GM08714 (cell line): ENCODE results near the gene GSE1.
A peak's percentile ranks its signal among the peaks of the same experiment; 100 is the strongest.

Experiments used
- H3K4me3 ChIP-seq: fragments of 200-500 bp; sonication (Bioruptor generic); 2 replicates; pipeline ENCODE4 v1.5.1; 2014; ENCODE audit warnings: mild to moderate bottlenecking, low read length, inconsistent platforms
- ZNF274 ChIP-seq: IDR thresholded peaks from 2 replicates; pipeline ENCODE4 v1.6.1; 2012; ENCODE audit warnings: mild to moderate bottlenecking, low read depth, low read length

Gene GSE1

GRCh38 chr16:85612801-85613603 is at the start of gene GSE1:
TSS of gene GSE1 (plus strand) at chr16:85613322. CDS start at chr16:85613392, 70 bp downstream.
- H3K4me3 ChIP-seq: peak within 1 kb of the TSS; percentile 69
- TF ChIP-seq ZNF274: no peak

- no peak for TF ChIP-seq ZNF274
- no peak overlapping the region for H3K4me3 ChIP-seq
Observed at GRCh38 chr16:85563515-85564276, 49.4 kb upstream of the GSE1 start.

- no peak overlapping the region for H3K4me3 ChIP-seq
- TF ChIP-seq ZNF274: no peak
Observed at GRCh38 chr16:85564277-85565051, 48.7 kb upstream of the GSE1 start.

- no peak overlapping the region for H3K4me3 ChIP-seq
Observed at GRCh38 chr16:85565340-85565739, 47.8 kb upstream of the GSE1 start.

GRCh38 chr16:85565801-85566526 is 47.2 kb upstream of the GSE1 start:
- H3K4me3 ChIP-seq: no peak overlapping the region

More at GRCh38 chr16:85565340-85565739, 47.8 kb upstream of the GSE1 start:
- TF ChIP-seq ZNF274: no peak

GRCh38 chr16:85566561-85567100 is 46.5 kb upstream of the GSE1 start:
- TF ChIP-seq ZNF274: no peak
- H3K4me3 ChIP-seq: no peak overlapping the region

More at GRCh38 chr16:85565801-85566526, 47.2 kb upstream of the GSE1 start:
- TF ChIP-seq ZNF274: no peak

GRCh38 chr16:85567101-85567866 is 45.8 kb upstream of the GSE1 start:
- TF ChIP-seq ZNF274: no peak
- no peak overlapping the region for H3K4me3 ChIP-seq

GRCh38 chr16:85567935-85568334 is 45.2 kb upstream of the GSE1 start:
- no peak overlapping the region for H3K4me3 ChIP-seq
- TF ChIP-seq ZNF274: no peak

- H3K4me3 ChIP-seq: no peak overlapping the region
- TF ChIP-seq ZNF274: no peak
Observed at GRCh38 chr16:85568519-85568918, 44.6 kb upstream of the GSE1 start.

GRCh38 chr16:85569039-85569614 is 44.0 kb upstream of the GSE1 start:
- TF ChIP-seq ZNF274: no peak
- H3K4me3 ChIP-seq: peak overlapping the region; percentile 4; the same call in 1 of the 2 replicates

- no peak for TF ChIP-seq ZNF274
- peak overlapping the region; percentile 15; the same call in 1 of the 2 replicates for H3K4me3 ChIP-seq
Observed at GRCh38 chr16:85569615-85570212, 43.4 kb upstream of the GSE1 start.

GRCh38 chr16:85570213-85570734 is 42.8 kb upstream of the GSE1 start:
- no peak for TF ChIP-seq ZNF274
- H3K4me3 ChIP-seq: peak overlapping the region; percentile 15; the same call in 1 of the 2 replicates
